Stimulated activated CD4-positive, alpha-beta T cell treated with anti-CD3 and anti-CD28 coated beads, Interleukin-2, amount 100 ng/mL, for 24 hours (primary cell): ENCODE results near the gene TAF4B.
"Not testable (repeated sequence)": the region's sequence is repeated elsewhere in the genome, so short reads cannot be mapped to it uniquely, and the experiment has no call there.

Source experiments
- DNase-seq, 2 donors: peaks; one replicate each; pipeline ENCODE4 v3.0.0-alpha.2; 2020

TAF4B gene

DNA sequence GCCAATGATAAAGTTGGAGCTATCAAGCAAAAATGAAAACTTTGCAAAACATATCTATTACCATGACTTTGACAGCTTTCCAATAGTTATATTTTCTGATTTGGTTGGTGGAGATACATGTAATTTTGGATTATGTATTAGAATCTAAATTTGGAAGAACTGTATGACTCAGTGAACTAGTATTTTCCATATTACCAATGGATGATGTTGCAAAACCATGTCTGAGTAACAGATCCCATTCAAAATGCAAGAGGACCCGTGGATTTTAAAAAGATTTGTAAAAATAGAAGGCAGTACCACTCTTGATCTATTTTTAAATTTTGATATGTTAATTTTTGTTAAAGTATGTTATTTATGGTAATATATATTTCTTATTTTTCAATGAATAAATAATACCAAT is 83.0 kb downstream of the TAF4B start:
- DNase-seq, result no peak

- DNase-seq, result no peak
Measured at GRCh38 chr18:26312199-26312598, 86.0 kb downstream of the TAF4B start.

- DNase-seq, result no peak
Measured at GRCh38 chr18:26317398-26317797, 91.2 kb downstream of the TAF4B start.

GRCh38 chr18:26320686-26321085 is 94.4 kb downstream of the TAF4B start:
- no peak for DNase-seq

DNA sequence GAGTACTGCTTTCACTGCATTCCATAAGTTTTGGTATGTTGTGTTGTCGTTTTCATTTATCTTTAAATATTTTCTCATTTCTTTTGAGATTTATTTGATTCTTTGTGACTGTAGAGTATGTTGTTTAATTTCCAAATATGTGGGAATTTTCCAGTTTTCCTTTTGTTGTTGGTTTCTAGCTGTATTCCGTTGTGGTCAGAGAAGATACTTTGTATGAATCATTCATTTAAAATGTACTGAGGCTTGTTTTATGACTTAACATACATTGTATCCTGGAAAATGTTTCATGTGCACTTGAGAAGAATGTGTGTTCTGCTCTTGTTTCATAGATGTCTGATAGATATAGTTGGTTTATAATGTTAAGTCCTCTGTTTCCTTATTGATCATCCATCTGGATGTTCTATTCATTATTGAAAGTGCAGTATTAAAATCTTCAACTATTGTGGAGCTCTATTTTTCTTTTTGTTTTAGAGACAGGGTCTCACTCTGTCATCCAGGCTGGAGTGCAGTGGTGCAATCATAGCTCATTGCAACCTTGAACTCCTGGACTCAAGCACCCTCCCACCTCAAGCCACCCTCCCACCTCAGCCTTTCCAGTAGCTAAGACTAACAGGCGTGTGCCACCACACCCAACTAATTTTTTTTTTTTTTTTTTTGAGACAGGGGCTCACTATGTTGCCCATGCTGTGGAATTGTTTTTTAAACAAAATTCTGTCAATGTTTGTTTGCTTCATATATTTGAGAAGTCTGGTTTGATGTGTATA is 96.8 kb downstream of the TAF4B start:
- no peak for DNase-seq

GRCh38 chr18:26325771-26326170 is 99.5 kb downstream of the TAF4B start:
- no peak for DNase-seq

DNA sequence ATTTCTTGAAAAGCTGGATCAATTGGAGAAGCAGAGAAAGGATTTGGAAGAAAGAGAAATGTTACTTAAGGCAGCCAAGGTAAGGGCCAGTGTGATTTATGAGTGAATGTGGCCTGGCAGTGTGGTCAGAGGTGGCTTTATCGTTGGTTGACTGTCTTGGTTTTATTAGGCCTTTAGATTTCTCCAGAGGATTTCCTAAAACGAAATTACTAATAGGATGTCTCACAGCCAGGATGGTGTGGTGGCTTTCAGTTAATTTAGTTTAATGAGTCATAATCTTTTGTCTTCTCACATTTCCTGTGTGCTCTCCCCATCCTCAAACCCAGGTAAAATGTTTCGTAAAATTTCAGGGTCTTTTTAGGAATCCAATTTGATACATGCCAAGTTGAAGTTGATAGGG is 100.8 kb downstream of the TAF4B start:
- no peak for DNase-seq

DNA sequence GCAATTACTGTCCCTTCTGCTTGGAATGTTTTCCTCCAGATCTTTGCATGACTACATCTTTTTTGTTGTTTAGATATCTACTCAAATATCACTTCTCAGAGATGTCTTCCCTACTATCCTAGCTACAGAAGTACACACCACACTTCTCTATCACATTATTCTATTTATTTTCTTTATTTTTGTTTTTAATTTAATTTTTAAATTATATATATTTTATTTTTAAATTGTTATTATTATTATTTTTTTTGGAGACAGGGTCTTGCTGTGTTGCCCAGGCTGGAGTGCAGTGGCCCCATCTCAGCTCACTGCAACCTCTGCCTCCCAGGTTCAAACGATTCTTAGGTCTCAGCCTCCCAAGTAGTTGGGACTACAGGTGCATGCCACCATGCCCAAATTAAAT is 106.7 kb downstream of the TAF4B start:
- no peak for DNase-seq

DNA sequence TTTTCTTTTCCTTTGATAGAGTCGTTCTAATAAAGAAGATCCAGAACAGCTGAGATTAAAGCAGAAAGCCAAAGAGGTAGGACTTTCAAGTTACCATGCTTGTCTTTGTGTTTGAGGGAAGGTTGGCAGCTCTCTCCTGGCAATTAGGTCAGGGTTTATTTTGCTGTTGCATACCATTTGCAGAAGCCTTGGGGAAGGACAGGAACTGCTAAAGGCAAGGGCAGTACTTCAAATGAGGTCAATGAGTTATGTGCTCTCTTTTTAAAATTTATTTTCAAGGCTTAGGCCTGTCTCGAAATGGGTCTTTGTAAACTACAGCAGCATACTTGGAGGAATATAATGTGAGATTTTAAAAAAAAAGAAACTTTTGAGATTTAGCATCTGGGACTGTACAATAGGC is 108.9 kb downstream of the TAF4B start:
- no peak for DNase-seq

GRCh38 chr18:26335571-26336487 is 109.6 kb downstream of the TAF4B start:
- no peak for DNase-seq

DNA sequence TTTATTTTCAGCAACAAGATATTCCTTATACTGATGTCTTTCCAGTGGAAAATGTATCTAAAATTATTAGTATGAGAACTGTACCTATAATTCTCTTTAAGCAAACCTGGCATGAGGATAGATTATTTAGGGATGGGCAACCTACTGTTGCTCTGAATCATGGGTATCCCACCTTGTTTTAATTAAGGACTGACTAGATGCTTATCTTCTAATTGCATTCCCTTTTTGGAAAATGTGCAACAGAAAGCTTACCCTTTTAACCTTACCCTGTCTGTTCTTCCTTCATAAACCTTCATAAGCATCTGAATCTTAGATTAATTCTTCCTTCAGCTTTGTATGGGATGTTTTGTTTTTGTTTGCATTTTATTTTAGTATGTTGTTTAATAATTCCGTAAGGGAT is 110.3 kb downstream of the TAF4B start:
- DNase-seq, result no peak

DNA sequence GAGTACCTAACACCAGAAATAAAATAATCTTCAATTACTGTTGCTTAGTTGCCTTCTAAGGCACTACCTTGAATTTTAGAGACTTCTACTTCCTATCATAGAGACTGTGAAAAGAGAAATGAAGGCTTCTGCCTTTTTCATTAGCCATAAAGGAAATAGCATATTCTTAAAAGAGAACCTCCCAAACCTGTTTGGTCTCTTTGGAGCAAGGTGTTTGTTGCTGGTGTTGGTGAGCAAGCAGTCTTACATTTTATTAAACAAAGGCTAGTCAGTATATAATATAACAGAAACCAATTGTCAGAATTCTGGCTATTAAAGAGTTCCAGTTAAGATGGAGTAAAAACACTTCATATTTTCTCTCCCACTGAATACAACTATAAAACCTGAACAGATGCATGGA is 116.4 kb downstream of the TAF4B start:
- DNase-seq, result no peak

GRCh38 chr18:26350961-26351360 is 124.7 kb downstream of the TAF4B start:
- DNase-seq, result no peak

- no peak for DNase-seq
Measured at GRCh38 chr18:26356045-26356785, 130.0 kb downstream of the TAF4B start.

GRCh38 chr18:26357960-26358359 is 131.7 kb downstream of the TAF4B start:
- no peak for DNase-seq

GRCh38 chr18:26362021-26362420 is 135.8 kb downstream of the TAF4B start:
- DNase-seq, result no peak

- DNase-seq, result no peak
Measured at GRCh38 chr18:26367425-26367824, 141.2 kb downstream of the TAF4B start.

DNA sequence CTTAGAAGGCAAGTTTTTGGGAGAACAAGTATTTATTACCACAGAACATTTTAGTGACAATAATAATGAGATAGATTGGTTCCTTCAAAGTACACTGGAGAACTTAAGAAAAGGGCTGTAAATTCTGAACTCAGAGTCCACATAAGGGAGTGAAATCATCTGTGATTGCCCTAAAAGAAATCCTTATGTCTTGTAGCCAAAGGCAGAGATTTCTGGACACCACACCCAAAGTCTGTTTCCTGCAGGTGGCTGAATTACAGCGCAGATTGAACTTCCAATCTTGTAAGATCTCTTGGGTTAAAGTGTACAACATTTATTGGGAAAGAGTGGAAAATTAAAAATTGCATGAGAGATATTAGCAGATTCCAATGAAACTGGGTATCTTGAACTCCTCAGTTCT is 143.8 kb downstream of the TAF4B start:
- no peak for DNase-seq

- DNase-seq, result no peak
Measured at GRCh38 chr18:26376105-26376504, 149.9 kb downstream of the TAF4B start.

GRCh38 chr18:26378701-26379100 is 152.5 kb downstream of the TAF4B start:
- no peak for DNase-seq

- DNase-seq, result not testable (repeated sequence)
Measured at GRCh38 chr18:26381555-26381954, 155.3 kb downstream of the TAF4B start.

DNA sequence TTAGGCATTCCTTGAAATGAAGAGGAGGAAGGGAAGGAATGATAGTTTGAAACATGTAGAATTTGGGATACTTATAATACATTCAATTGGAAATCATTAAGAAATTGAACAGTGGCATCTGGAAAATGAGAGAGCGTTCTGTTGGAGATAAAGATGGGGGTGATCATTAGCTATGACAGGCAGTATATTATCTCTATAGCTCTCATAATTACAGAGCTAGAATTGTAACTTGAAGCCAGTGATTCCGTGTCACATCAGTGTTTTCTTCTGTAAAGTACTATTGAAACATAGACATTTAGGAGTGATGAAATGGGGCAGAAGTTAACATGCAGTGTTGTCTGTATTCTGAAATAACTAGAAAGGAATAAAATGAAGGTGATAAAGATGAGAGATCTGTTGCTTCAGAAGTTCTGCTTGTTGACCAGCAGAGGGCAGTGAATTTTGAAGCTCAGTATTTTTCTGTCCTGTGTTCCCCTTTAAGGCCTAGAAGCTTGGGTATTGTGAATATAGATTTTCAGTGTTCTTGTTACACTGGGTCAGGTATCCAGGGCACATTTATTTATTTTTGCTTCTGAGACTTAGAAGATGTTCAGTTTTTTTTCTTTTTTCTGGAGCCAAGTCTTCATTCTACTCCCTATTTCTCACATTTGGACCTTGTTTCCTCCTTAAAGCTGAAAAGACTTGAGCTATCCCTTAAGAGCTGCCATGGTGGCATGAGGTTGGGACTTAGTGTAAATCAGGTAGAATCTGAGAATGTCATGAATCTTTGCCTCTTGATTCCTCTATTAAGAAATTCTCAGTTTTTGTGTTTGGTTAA is 157.4 kb downstream of the TAF4B start:
- no peak for DNase-seq

- DNase-seq, result no peak
Measured at GRCh38 chr18:26386002-26386401, 159.8 kb downstream of the TAF4B start.
